GM13976 (cell line): ENCODE measurements around the gene MAPKBP1.

ENCODE experiments used
- DNase-seq: peaks from one replicate; pipeline ENCODE4 v3.0.0; 2012; ENCODE audit warnings: low spot score
- CTCF ChIP-seq: IDR thresholded peaks from 2 replicates; pipeline ENCODE4 v1.5.1; 2012; ENCODE audit warnings: borderline replicate concordance, mild to moderate bottlenecking; ENCODE audit not compliant: insufficient read depth; ENCODE audit errors: extremely low read depth, missing control alignments, control extremely low read depth
- in situ Hi-C: fragments of 300-500 bp; cut with MboI; formaldehyde crosslinking; loops from one replicate; pipeline ENCODE4 v1.12.0; 2022; ENCODE audit warnings: low sequenced_read_pairs, mixed read lengths, inconsistent platforms; ENCODE audit not compliant: unreplicated experiment

MAPKBP1 gene

GRCh38 chr15:41798607-41799487 is 24.6 kb downstream of the MAPKBP1 start:
- in situ Hi-C loops: no loop called here
- TF ChIP-seq CTCF: no peak
- no peak for DNase-seq

GRCh38 chr15:41799488-41799805 is 25.2 kb downstream of the MAPKBP1 start:
- DNase-seq: no peak
- in situ Hi-C loops: no loop called here

GRCh38 chr15:41801185-41801584 is 26.9 kb downstream of the MAPKBP1 start:
- no peak for DNase-seq
- no peak for TF ChIP-seq CTCF
- in situ Hi-C loops: no loop called here

More at GRCh38 chr15:41799488-41799805, 25.2 kb downstream of the MAPKBP1 start:
- TF ChIP-seq CTCF: no peak

GRCh38 chr15:41801850-41802455 is 27.7 kb downstream of the MAPKBP1 start:
- in situ Hi-C loops: no loop called here
- no peak for TF ChIP-seq CTCF
- no peak for DNase-seq

- TF ChIP-seq CTCF: no peak
- in situ Hi-C loops: no loop called here
- no peak for DNase-seq
These were observed 30.1 kb downstream of the MAPKBP1 start for GRCh38 chr15:41804361-41804760.

GRCh38 chr15:41804916-41805666 is 30.8 kb downstream of the MAPKBP1 start:
- no peak for DNase-seq
- in situ Hi-C loops: loop anchor here (5.0 kb wide), 1 partner anchor 33 kb away; the partner anchor contains the start of gene MAPKBP1
- TF ChIP-seq CTCF: no peak
